Fibroblast of mammary gland (primary cell): ENCODE measurements around the gene UST.

Source experiments
- DNase-seq: peaks from one replicate; pipeline ENCODE4 v3.0.0-alpha.2; 2010; ENCODE audit warnings: low read depth
- H3K4me3 ChIP-seq: 2 replicates; pipeline ENCODE4 v1.5.1; 2011; ENCODE audit warnings: low read depth, mild to moderate bottlenecking, low read length, moderate library complexity; ENCODE audit not compliant: control insufficient read depth
- CTCF ChIP-seq: conservative IDR thresholded peaks from 2 replicates; pipeline ENCODE4 v1.5.1; 2011; ENCODE audit warnings: low read depth, low read length, inconsistent platforms; ENCODE audit not compliant: control insufficient read depth, insufficient read depth

Gene UST

GRCh38 chr6:148996815-148997214 lies 250.0 kb downstream of the UST start:
- no peak overlapping the region for H3K4me3 ChIP-seq
- DNase-seq, result no peak
- no peak for TF ChIP-seq CTCF

- DNase-seq, result peak; percentile 76
- no peak overlapping the region for H3K4me3 ChIP-seq
- TF ChIP-seq CTCF, result no peak
These were observed 251.0 kb downstream of the UST start for GRCh38 chr6:148997865-148998264.

DNA sequence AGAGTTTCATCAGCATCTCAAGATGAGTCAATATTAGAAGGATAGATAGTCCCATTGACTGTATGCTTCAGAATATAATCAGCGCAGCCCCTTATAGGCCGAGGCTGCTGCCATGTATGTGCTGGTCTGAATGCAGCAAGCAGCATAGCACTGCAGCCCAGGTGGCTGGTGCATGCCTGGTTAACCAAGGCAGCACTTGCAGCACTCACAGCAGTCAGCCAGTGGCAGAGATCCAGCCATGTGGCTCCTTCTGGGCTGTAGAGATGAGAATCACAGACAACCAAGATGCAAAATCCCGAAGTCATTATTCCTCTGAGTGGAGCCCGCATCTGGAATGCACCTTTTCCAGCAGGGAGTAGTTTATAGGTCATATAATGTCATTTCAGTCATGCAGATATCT lies 251.9 kb downstream of the UST start:
- peak; percentile 38 for DNase-seq
- no peak for TF ChIP-seq CTCF
- no peak overlapping the region for H3K4me3 ChIP-seq

- no peak for TF ChIP-seq CTCF
- H3K4me3 ChIP-seq, result no peak overlapping the region
- peak; percentile 87 for DNase-seq
These were observed 252.7 kb downstream of the UST start for GRCh38 chr6:148999501-148999900.

DNA sequence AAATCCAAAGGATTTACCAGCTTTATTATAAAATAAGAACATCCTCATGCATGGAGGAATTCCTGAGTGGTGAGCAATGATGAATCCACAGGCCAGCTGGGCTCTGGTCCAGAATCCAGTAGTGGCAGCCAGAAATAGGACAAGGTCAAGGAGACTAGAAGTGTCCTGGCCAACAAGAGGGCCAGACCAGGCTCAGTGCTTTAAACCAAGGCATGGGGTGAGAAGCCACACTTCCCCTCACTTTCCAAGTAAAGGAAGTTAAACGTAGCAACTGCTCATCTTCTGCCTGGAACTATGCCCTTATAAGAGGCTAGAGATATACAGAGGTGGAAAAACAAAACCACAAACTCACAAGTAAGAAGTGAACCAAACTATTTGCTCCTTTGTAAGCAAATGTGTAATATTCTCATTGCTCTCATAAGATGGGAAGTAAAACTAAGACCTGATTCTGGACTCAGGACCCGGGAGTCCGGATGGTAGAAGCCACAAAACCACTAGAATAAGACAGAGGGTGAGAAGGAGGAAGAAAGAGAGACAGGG lies 253.2 kb downstream of the UST start:
- DNase-seq, result peak; percentile 89
- H3K4me3 ChIP-seq, result no peak overlapping the region
- no peak for TF ChIP-seq CTCF

GRCh38 chr6:149001422-149001821 lies 254.6 kb downstream of the UST start:
- no peak for DNase-seq
- H3K4me3 ChIP-seq, result no peak overlapping the region
- TF ChIP-seq CTCF, result no peak

GRCh38 chr6:149003560-149003959 lies 256.7 kb downstream of the UST start:
- no peak overlapping the region for H3K4me3 ChIP-seq
- DNase-seq, result no peak
- no peak for TF ChIP-seq CTCF
